OCI-LY7 (cell line): ENCODE results near the gene DICER1. TPM values are rescaled to one million over a fixed set of nuclear protein-coding genes. Genes with fewer than 3 reads are reported as not detected.

Experiments used
- BruUV-seq: library from RNA; stranded (reverse); fragments of 400-500 nt; replicated peaks from 2 replicates; lab custom pipeline; 2021; lab: Mats Ljungman, UMichigan
- CTCF ChIA-PET: fragments of 300-600 bp; sonication (Branson Sonifier 250); formaldehyde crosslinking; loops from one replicate; lab custom pipeline; 2022; ENCODE audit warnings: antibody characterized with exemption; ENCODE audit not compliant: unreplicated experiment; lab: Charles Lee
- POLR2A ChIA-PET: fragments of 300-600 bp; sonication (Branson Sonifier 250); formaldehyde crosslinking; loops from one replicate; lab custom pipeline; 2022; ENCODE audit warnings: antibody characterized with exemption; lab: Charles Lee
- DNase-seq: peaks from one replicate; pipeline ENCODE4 v3.0.0-alpha.2; 2015; ENCODE audit warnings: low spot score
- H2AFZ ChIP-seq: fragments of 200-600 bp; sonication (generic), shearing (Covaris generic); 2 replicates; pipeline ENCODE4 v1.6.1; 2014; ENCODE audit warnings: mild to moderate bottlenecking, antibody characterized with exemption, low read length, moderate library complexity
- H3K27ac ChIP-seq: fragments of 200-600 bp; sonication (generic); 2 replicates; pipeline ENCODE4 v1.5.1; 2014; ENCODE audit warnings: mixed run types, low read depth, mild to moderate bottlenecking, moderate library complexity, low read length, inconsistent platforms; ENCODE audit not compliant: poor library complexity, severe bottlenecking
- H3K36me3 ChIP-seq: fragments of 200-600 bp; sonication (generic); 2 replicates; pipeline ENCODE4 v1.6.1; 2014; ENCODE audit warnings: mild to moderate bottlenecking, antibody characterized with exemption, low read length, moderate library complexity, mixed read lengths; ENCODE audit not compliant: insufficient read depth
- H3K4me1 ChIP-seq: fragments of 200-600 bp; sonication (generic); 2 replicates; pipeline ENCODE4 v1.5.1; 2014; ENCODE audit warnings: mild to moderate bottlenecking, low read length; ENCODE audit not compliant: insufficient read depth, poor library complexity, severe bottlenecking
- H3K4me2 ChIP-seq: fragments of 200-600 bp; sonication (generic); 2 replicates; pipeline ENCODE4 v1.6.1; 2014; ENCODE audit warnings: mild to moderate bottlenecking, low read length
- H3K4me3 ChIP-seq: fragments of 200-600 bp; sonication (generic); 2 replicates; pipeline ENCODE4 v1.5.1; 2014; ENCODE audit warnings: mild to moderate bottlenecking, low read depth, low read length; ENCODE audit not compliant: poor library complexity, severe bottlenecking
- H3K79me2 ChIP-seq: fragments of 200-600 bp; sonication (generic); 2 replicates; pipeline ENCODE4 v1.6.1; 2016; ENCODE audit warnings: low read depth, mild to moderate bottlenecking, low read length, moderate library complexity, mixed read lengths; ENCODE audit not compliant: insufficient read depth
- H3K9me2 ChIP-seq: fragments of 200-600 bp; sonication (generic); 2 replicates; pipeline ENCODE4 v1.6.1; 2016; ENCODE audit warnings: mild to moderate bottlenecking, low read length, mixed read lengths; ENCODE audit not compliant: insufficient read depth
- H3K9me3 ChIP-seq: fragments of 200-600 bp; sonication (generic); 2 replicates; pipeline ENCODE4 v1.6.1; 2014; ENCODE audit warnings: mild to moderate bottlenecking, mixed run types, low read length, mixed read lengths
- H4K20me1 ChIP-seq: fragments of 200-600 bp; sonication (generic); 2 replicates; pipeline ENCODE4 v1.6.1; 2014; ENCODE audit warnings: mild to moderate bottlenecking, antibody characterized with exemption, low read length, moderate library complexity, mixed read lengths; ENCODE audit not compliant: insufficient read depth
- EZH2phosphoT487 ChIP-seq: fragments of 200-600 bp; sonication (generic); IDR thresholded peaks from 2 replicates; pipeline ENCODE4 v1.6.1; 2018; ENCODE audit warnings: low read depth, borderline replicate concordance, mild to moderate bottlenecking, mixed run types, antibody characterized with exemption, low read length, moderate library complexity, mixed read lengths
- intact Hi-C: fragments of 100-400 bp; cut with micrococcal nuclease; formaldehyde crosslinking; loops from one replicate; pipeline ENCODE4 v1.10.0; 2022; ENCODE audit not compliant: unreplicated experiment
- total RNA-seq, 2 experiments: library from RNA; depleted of rRNA in 1 of 2; stranded (reverse); fragments of >200 nt in 1 of 2; shearing (Covaris generic) in 1 of 2; gene quantifications; 2 replicates each; pipeline ENCODE4 v1.2.3, GENCODE V29; 2014 to 2022
- TF ChIP-seq, protein P1 (sequence below): fragments of 200-600 bp; sonication (generic); conservative IDR thresholded peaks from 2 replicates; pipeline ENCODE4 v1.5.1; 2014; ENCODE audit warnings: mild to moderate bottlenecking, antibody characterized with exemption, low read length, moderate library complexity, mixed read lengths

Gene DICER1
- total RNA-seq, 2 experiments from 2014 or later = 60.3 to 62.2 TPM

GRCh38 chr14:95057851-95058250, 99.5 kb downstream of the DICER1 start:
- TF ChIP-seq, protein P1, sequence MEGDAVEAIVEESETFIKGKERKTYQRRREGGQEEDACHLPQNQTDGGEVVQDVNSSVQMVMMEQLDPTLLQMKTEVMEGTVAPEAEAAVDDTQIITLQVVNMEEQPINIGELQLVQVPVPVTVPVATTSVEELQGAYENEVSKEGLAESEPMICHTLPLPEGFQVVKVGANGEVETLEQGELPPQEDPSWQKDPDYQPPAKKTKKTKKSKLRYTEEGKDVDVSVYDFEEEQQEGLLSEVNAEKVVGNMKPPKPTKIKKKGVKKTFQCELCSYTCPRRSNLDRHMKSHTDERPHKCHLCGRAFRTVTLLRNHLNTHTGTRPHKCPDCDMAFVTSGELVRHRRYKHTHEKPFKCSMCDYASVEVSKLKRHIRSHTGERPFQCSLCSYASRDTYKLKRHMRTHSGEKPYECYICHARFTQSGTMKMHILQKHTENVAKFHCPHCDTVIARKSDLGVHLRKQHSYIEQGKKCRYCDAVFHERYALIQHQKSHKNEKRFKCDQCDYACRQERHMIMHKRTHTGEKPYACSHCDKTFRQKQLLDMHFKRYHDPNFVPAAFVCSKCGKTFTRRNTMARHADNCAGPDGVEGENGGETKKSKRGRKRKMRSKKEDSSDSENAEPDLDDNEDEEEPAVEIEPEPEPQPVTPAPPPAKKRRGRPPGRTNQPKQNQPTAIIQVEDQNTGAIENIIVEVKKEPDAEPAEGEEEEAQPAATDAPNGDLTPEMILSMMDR = no peak
- TF ChIP-seq EZH2phosphoT487 = no peak
- Histone ChIP-seq H3K36me3 (no peaks in the 10 kb centered on the region), H3K4me3 (no peak overlapping the region), H3K9me2 (no peaks in the 10 kb centered on the region), H4K20me1 (no peaks in the 10 kb centered on the region), H3K4me2 (no peak overlapping the region), H2AFZ (no peak overlapping the region), H3K79me2 (no peaks in the 10 kb centered on the region), H3K4me1 (no peaks in the 10 kb centered on the region), H3K27ac (no peak overlapping the region), H3K9me3 (no peaks in the 10 kb centered on the region)
- intact Hi-C loops = no loop called here
- ChIA-PET POLR2A (no interaction called here), CTCF (no interaction called here)
- BruUV-seq = no TSS peak
- DNase-seq = no peak

- DNase-seq = no peak
- TF ChIP-seq, protein P1 = no peak
- TF ChIP-seq EZH2phosphoT487 = no peak
- no peak overlapping the region for H3K4me2 ChIP-seq
- no peaks in the 10 kb centered on the region for H4K20me1 ChIP-seq
- ChIA-PET POLR2A (no interaction called here), CTCF (no interaction called here)
- no TSS peak for BruUV-seq
- no peaks in the 10 kb centered on the region for H3K9me2 ChIP-seq
- no peaks in the 10 kb centered on the region for H3K79me2 ChIP-seq
- H3K4me3 ChIP-seq = no peak overlapping the region
- no peaks in the 10 kb centered on the region for H3K36me3 ChIP-seq
- no peak overlapping the region for H3K27ac ChIP-seq
- intact Hi-C loops = no loop called here
- H2AFZ ChIP-seq = no peak overlapping the region
- no peaks in the 10 kb centered on the region for H3K9me3 ChIP-seq
- no peaks in the 10 kb centered on the region for H3K4me1 ChIP-seq
Measured at GRCh38 chr14:95057147-95057546, 100.2 kb downstream of the DICER1 start.

- no peak overlapping the region for H3K4me2 ChIP-seq
- H3K4me1 ChIP-seq = no peaks in the 10 kb centered on the region
- POLR2A ChIA-PET = no interaction called here
- H3K9me2 ChIP-seq = no peaks in the 10 kb centered on the region
- BruUV-seq = no TSS peak
- TF ChIP-seq EZH2phosphoT487 = no peak
- TF ChIP-seq, protein P1 = no peak
- H3K27ac ChIP-seq = no peak overlapping the region
- CTCF ChIA-PET = no interaction called here
- no peaks in the 10 kb centered on the region for H3K79me2 ChIP-seq
- intact Hi-C loops = no loop called here
- H4K20me1 ChIP-seq = no peaks in the 10 kb centered on the region
- H2AFZ ChIP-seq = no peak overlapping the region
- H3K36me3 ChIP-seq = no peaks in the 10 kb centered on the region
- H3K9me3 ChIP-seq = no peaks in the 10 kb centered on the region
- no peak overlapping the region for H3K4me3 ChIP-seq
- DNase-seq = no peak
Measured at GRCh38 chr14:95056476-95056875, 100.9 kb downstream of the DICER1 start.
